Measurements from ENCODE around the gene TMEM203.

DNA sequence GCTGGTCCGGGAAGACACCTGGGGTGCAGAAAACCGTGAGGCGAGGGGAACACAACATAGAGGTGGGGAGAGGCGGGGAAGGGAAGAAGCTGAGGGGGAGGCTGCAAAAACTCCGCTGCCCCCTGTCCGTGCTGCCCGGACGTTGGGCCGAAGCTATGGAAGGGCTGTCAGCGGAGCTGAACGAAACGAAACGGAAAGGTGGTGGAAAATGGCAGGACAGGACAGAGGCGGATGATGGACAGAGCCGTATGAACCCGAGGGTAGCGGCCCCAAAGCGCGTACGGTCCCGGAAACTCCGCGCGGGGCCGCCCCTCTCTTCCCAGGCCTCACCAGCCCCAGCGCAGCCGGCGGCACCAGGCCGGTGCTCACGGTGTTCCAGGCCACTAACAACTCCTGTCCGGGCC is 17.4 kb downstream of the TMEM203 start:
- no peak for TF ChIP-seq CTCF (IDR thresholded peaks at IDR 0.05)
- no peak for TF ChIP-seq POLR2A (IDR thresholded peaks at IDR 0.05)

All from ovary (tissue), 3 donors.